ENCODE measurements around the gene FLYWCH1. TPM values are rescaled to one million over a fixed set of nuclear protein-coding genes. Genes with fewer than 3 reads are reported as not detected.

Gene FLYWCH1
- total and polyA plus RNA-seq, 10 of the 15 experiments (the other 5 are each of a cell fraction or from before 2014, with no cell fraction given): 0.47 to 33.8 (median 11.2) TPM

- FAIRE-seq (no peak), ATAC-seq (no peak), DNase-seq (ENCODE audit: low read depth, low spot score) (no peak)
- peak overlapping the region; percentile 74 for H3K4me3 ChIP-seq
- intact Hi-C loops (cut with micrococcal nuclease; ENCODE audit: unreplicated experiment): loop anchor here (5.0 kb wide), 2 partner anchors 54 to 74 kb away; no protein-coding TSS in a partner anchor
- peak overlapping the region; percentile 93 for H3K9ac ChIP-seq (ENCODE audit: control insufficient read depth, insufficient read depth, low read length)
- TF ChIP-seq NFYB (IDR thresholded peaks at IDR 0.05; ENCODE audit: insufficient read depth, low read depth, low read length) (no peak), ATF2 (IDR thresholded peaks at IDR 0.05; ENCODE audit: low read length) (no peak), SKIL (IDR thresholded peaks at IDR 0.05; ENCODE audit: low read depth, poor library complexity, severe bottlenecking) (no peak), SMAD5 (IDR thresholded peaks at IDR 0.05; ENCODE audit: low read depth) (no peak), TBL1XR1 (IDR thresholded peaks at IDR 0.05; ENCODE audit: low read depth, low read length) (no peak), ZBED1 (IDR thresholded peaks at IDR 0.05; ENCODE audit: borderline replicate concordance) (no peak), ZZZ3 (IDR thresholded peaks at IDR 0.05; ENCODE audit: control insufficient read depth, insufficient read length, low read depth) (no peak)
- 82% methylated on average over 33 of the region's 33 CpGs for WGBS (ENCODE audit: insufficient coverage, insufficient replicate concordance, low lambda C conversion rate, missing lambda C conversion rate)
- H4K20me1 ChIP-seq (ENCODE audit: control insufficient read depth, insufficient read depth): no peaks in the 10 kb centered on the region
- CTCF ChIA-PET: interaction anchor here (1.1 to 2.3 kb wide), 11 partner anchors 10 to 98 kb away, joined by 3 to 13 read pairs (median 5); partner anchors contain the start of genes FLYWCH2 and PAQR4
- peaks cover 11% of the 10 kb centered on the region for H3K79me2 ChIP-seq (ENCODE audit: control insufficient read depth, insufficient read depth, low read length)
- peak overlapping the region; percentile 88; the same call in 1 of the 2 replicates for H3K27ac ChIP-seq (ENCODE audit: control insufficient read depth, insufficient read depth)
- peak overlapping the region; percentile 77 for H3K4me2 ChIP-seq (ENCODE audit: control insufficient read depth, insufficient read depth)
- peaks cover 7% of the 10 kb centered on the region for H3K4me1 ChIP-seq (ENCODE audit: control insufficient read depth, insufficient read depth, low read length)
- SMC1A ChIA-PET (ENCODE audit: uncharacterized antibody, unreplicated experiment): interaction anchor here (0.5 kb wide), 1 partner anchor 71 kb away, joined by 4 read pairs; no protein-coding TSS in a partner anchor
- RAD21 ChIA-PET (ENCODE audit: unreplicated experiment): interaction anchor here (0.9 to 2.4 kb wide), 3 partner anchors 11 to 54 kb away, joined by 3 to 6 read pairs (median 4); partner anchors contain the start of genes KREMEN2 and PAQR4
- H3K9me3 ChIP-seq (replicated peaks; ENCODE audit: control insufficient read depth, insufficient read depth, low read length): no peaks in the 10 kb centered on the region
- in situ Hi-C loops (cut with MboI): no loop called here
- H2AFZ ChIP-seq (ENCODE audit: control insufficient read depth, low read depth, low read length): no peak overlapping the region
- no TSS peak for BruUV-seq (replicated peaks)
- no peaks in the 10 kb centered on the region for H3K27me3 ChIP-seq (replicated peaks in 1 of 2; ENCODE audit: control insufficient read depth in 2 of 2, insufficient read depth in 2 of 2, low read length in 1 of 2)
- H3K36me3 ChIP-seq (ENCODE audit: control insufficient read depth in 2 of 2, insufficient read depth in 2 of 2, low read length in 1 of 2): peaks cover 0 to 1% of the 10 kb centered on the region in 2 experiments; a peak in 1 of 4 replicates
- POLR2A ChIA-PET: interaction anchor here (0.7 to 2.9 kb wide), 3 partner anchors 9 to 151 kb away, joined by 3 to 18 read pairs (median 4); partner anchors contain the start of genes PAQR4 and ZG16B
Observed at GRCh38 chr16:2981177-2981898, 69.6 kb downstream of the FLYWCH1 start.
